IMR-90 (cell line): ENCODE measurements around the gene CLSTN3. TPM values are rescaled to one million over a fixed set of nuclear protein-coding genes. Genes with fewer than 3 reads are reported as not detected.

ENCODE experiments used
- ATAC-seq: fragments of 200-7000 bp; cut with Tn5 transposase; 2 replicates; pipeline ENCODE4 v1.9.1; 2020; ENCODE audit warnings: low read depth, mild to moderate bottlenecking, moderate library complexity
- BruUV-seq: library from RNA; stranded (reverse); fragments of 400-500 nt; replicated peaks from 2 replicates; lab custom pipeline; 2021; lab: Mats Ljungman, UMichigan
- CTCF ChIA-PET: fragments of 300-600 bp; formaldehyde crosslinking; extraction: SDS; loops from one replicate; lab custom pipeline; 2021; ENCODE audit warnings: antibody characterized with exemption; lab: Yijun Ruan, JAX
- POLR2A ChIA-PET: fragments of 300-600 bp; sonication (Branson Sonifier 250); formaldehyde crosslinking; loops from one replicate; lab custom pipeline; 2022; ENCODE audit warnings: antibody characterized with exemption; ENCODE audit not compliant: unreplicated experiment; lab: Charles Lee
- DNase-seq: peaks from one replicate; pipeline ENCODE4 v3.0.0; 2013
- H2AFZ ChIP-seq: replicated peaks from 2 replicates; pipeline ENCODE3; 2013; ENCODE audit warnings: low read length, mild to moderate bottlenecking; ENCODE audit not compliant: poor library complexity
- H2AK5ac ChIP-seq: 2 replicates; pipeline ENCODE4 v1.6.1; 2013; ENCODE audit warnings: low read depth, low read length, inconsistent platforms
- H2AK9ac ChIP-seq: replicated peaks from 2 replicates; pipeline ENCODE3; 2013; ENCODE audit warnings: mild to moderate bottlenecking, low read depth, low read length, moderate library complexity; ENCODE audit not compliant: poor library complexity
- H2BK120ac ChIP-seq: 2 replicates; pipeline ENCODE4 v1.6.1; 2013; ENCODE audit warnings: low read depth, low read length, inconsistent platforms
- H2BK15ac ChIP-seq: 3 replicates; pipeline ENCODE4 v1.6.1; 2013; ENCODE audit warnings: low read depth, low read length, inconsistent platforms
- H2BK20ac ChIP-seq: 2 replicates; pipeline ENCODE4 v1.6.1; 2013; ENCODE audit warnings: low read depth, mild to moderate bottlenecking, inconsistent platforms, low read length, moderate library complexity
- H2BK5ac ChIP-seq: 2 replicates; pipeline ENCODE4 v1.6.1; 2013; ENCODE audit warnings: mild to moderate bottlenecking, low read depth, low read length, inconsistent platforms; ENCODE audit not compliant: poor library complexity, severe bottlenecking
- H3K14ac ChIP-seq: replicated peaks from 2 replicates; pipeline ENCODE4 v1.6.1; 2013; ENCODE audit warnings: low read depth, low read length, inconsistent platforms
- H3K18ac ChIP-seq: 2 replicates; pipeline ENCODE4 v1.6.1; 2013; ENCODE audit warnings: low read depth, low read length, control low read depth
- H3K23ac ChIP-seq: 2 replicates; pipeline ENCODE4 v1.6.1; 2013; ENCODE audit warnings: low read depth, low read length, inconsistent platforms
- H3K27ac ChIP-seq: 2 replicates; pipeline ENCODE4 v1.5.1; 2013; ENCODE audit warnings: mild to moderate bottlenecking, control low read depth, low read length; ENCODE audit not compliant: insufficient read depth
- H3K27me3 ChIP-seq: 2 replicates; pipeline ENCODE4 v1.6.1; 2013; ENCODE audit warnings: low read length; ENCODE audit not compliant: control insufficient read depth, insufficient read depth
- H3K36me3 ChIP-seq: 2 replicates; pipeline ENCODE4 v1.6.1; 2013; ENCODE audit warnings: low read length, mixed read lengths; ENCODE audit not compliant: control insufficient read depth, insufficient read depth
- H3K4ac ChIP-seq: 2 replicates; pipeline ENCODE4 v1.6.1; 2013; ENCODE audit warnings: low read depth, low read length, inconsistent platforms
- H3K4me1 ChIP-seq: 2 replicates; pipeline ENCODE4 v1.6.1; 2013; ENCODE audit warnings: low read length, mixed read lengths; ENCODE audit not compliant: control insufficient read depth, insufficient read depth
- H3K4me2 ChIP-seq: 2 replicates; pipeline ENCODE4 v1.6.1; 2013; ENCODE audit warnings: low read depth, mild to moderate bottlenecking, control low read depth, low read length, moderate library complexity
- H3K4me3 ChIP-seq: 2 replicates; pipeline ENCODE4 v1.5.1; 2013; ENCODE audit warnings: low read depth, mild to moderate bottlenecking, control low read depth, low read length, moderate library complexity; ENCODE audit not compliant: insufficient read depth
- H3K56ac ChIP-seq: 2 replicates; pipeline ENCODE4 v1.6.1; 2013; ENCODE audit warnings: low read length, inconsistent platforms; ENCODE audit not compliant: insufficient read depth; ENCODE audit errors: extremely low read depth
- H3K79me1 ChIP-seq, 2 experiments: 2 replicates each; pipeline ENCODE4 v1.6.1; 2013; ENCODE audit warnings: low read length in 2 of 2, inconsistent platforms in 1 of 2, low read depth in 1 of 2
- H3K9ac ChIP-seq: 2 replicates; pipeline ENCODE4 v1.6.1; 2013; ENCODE audit warnings: low read depth, low read length, control low read depth
- H3K9me1 ChIP-seq: 2 replicates; pipeline ENCODE4 v1.6.1; 2013; ENCODE audit warnings: low read length, inconsistent platforms; ENCODE audit not compliant: insufficient read depth
- H3K9me3 ChIP-seq: 2 replicates; pipeline ENCODE4 v1.6.1; 2013; ENCODE audit warnings: low read length; ENCODE audit not compliant: control insufficient read depth, insufficient read depth
- H4K20me1 ChIP-seq: 2 replicates; pipeline ENCODE4 v1.6.1; 2013; ENCODE audit warnings: low read length, inconsistent platforms; ENCODE audit not compliant: insufficient read depth
- H4K5ac ChIP-seq: 2 replicates; pipeline ENCODE4 v1.6.1; 2013; ENCODE audit warnings: mild to moderate bottlenecking, low read depth, low read length, control low read depth
- H4K8ac ChIP-seq, 2 experiments: 2 replicates each; pipeline ENCODE4 v1.6.1; 2013; ENCODE audit warnings: low read depth in 2 of 2, low read length in 2 of 2, control low read depth in 1 of 2, inconsistent platforms in 1 of 2
- H4K91ac ChIP-seq: 2 replicates; pipeline ENCODE4 v1.6.1; 2013; ENCODE audit warnings: low read depth, low read length, inconsistent platforms; ENCODE audit not compliant: insufficient read depth
- BHLHE40 ChIP-seq: fragments of 150-350 bp; IDR thresholded peaks from 2 replicates; pipeline ENCODE4 v1.6.1; 2016; ENCODE audit warnings: mild to moderate bottlenecking, low read depth, low read length
- CEBPB ChIP-seq: IDR thresholded peaks from 2 replicates; pipeline ENCODE4 v1.6.1; 2012; ENCODE audit warnings: low read depth, low read length, improper control_type of control experiment
- CHD1 ChIP-seq: IDR thresholded peaks from 2 replicates; pipeline ENCODE4 v1.6.1; 2012; ENCODE audit warnings: low read depth, low read length, improper control_type of control experiment
- CTCF ChIP-seq: conservative IDR thresholded peaks from 2 replicates; pipeline ENCODE4 v1.5.1; 2012; ENCODE audit warnings: mild to moderate bottlenecking, low read depth, low read length, improper control_type of control experiment
- ELK1 ChIP-seq: fragments of 150-350 bp; IDR thresholded peaks from 2 replicates; pipeline ENCODE4 v1.6.1; 2016; ENCODE audit warnings: low read depth, mild to moderate bottlenecking, low read length, moderate library complexity, borderline replicate concordance
- FOS ChIP-seq: fragments of 150-350 bp; IDR thresholded peaks from 2 replicates; pipeline ENCODE4 v1.6.1; 2016; ENCODE audit warnings: low read depth, low read length
- MAFK ChIP-seq: IDR thresholded peaks from 2 replicates; pipeline ENCODE4 v1.6.1; 2012; ENCODE audit warnings: low read depth, low read length, improper control_type of control experiment
- MAZ ChIP-seq: IDR thresholded peaks from 2 replicates; pipeline ENCODE4 v1.6.1; 2012; ENCODE audit warnings: low read depth, mild to moderate bottlenecking, low read length, improper control_type of control experiment, moderate library complexity, borderline replicate concordance
- MXI1 ChIP-seq: IDR thresholded peaks from 2 replicates; pipeline ENCODE4 v1.6.1; 2012; ENCODE audit warnings: low read depth, mild to moderate bottlenecking, low read length, moderate library complexity, borderline replicate concordance
- POLR2A ChIP-seq: IDR thresholded peaks from 2 replicates; pipeline ENCODE4 v1.6.1; 2012; ENCODE audit warnings: mild to moderate bottlenecking, low read depth, low read length
- RAD21 ChIP-seq: IDR thresholded peaks from 2 replicates; pipeline ENCODE4 v1.6.1; 2012; ENCODE audit warnings: low read length, improper control_type of control experiment
- RCOR1 ChIP-seq: IDR thresholded peaks from 2 replicates; pipeline ENCODE4 v1.6.1; 2012; ENCODE audit warnings: mild to moderate bottlenecking, low read length, improper control_type of control experiment; ENCODE audit not compliant: insufficient replicate concordance
- RFX5 ChIP-seq: IDR thresholded peaks from 2 replicates; pipeline ENCODE4 v1.8.0; 2012; ENCODE audit warnings: low read depth, mild to moderate bottlenecking, low read length, moderate library complexity
- SMC3 ChIP-seq: fragments of 150-350 bp; IDR thresholded peaks from 2 replicates; pipeline ENCODE4 v1.6.1; 2016; ENCODE audit warnings: low read depth, mild to moderate bottlenecking, antibody characterized with exemption, low read length, moderate library complexity
- USF2 ChIP-seq: fragments of 150-350 bp; IDR thresholded peaks from 2 replicates; pipeline ENCODE4 v1.6.1; 2017; ENCODE audit warnings: mild to moderate bottlenecking, antibody characterized with exemption, low read length, low read depth
- WGBS, 2 experiments: methylation state at CpG; one replicate each; pipeline versions ENCODE4 v1.1.5 to v1.1.7; 2013; ENCODE audit warnings: missing lambda C conversion rate in 2 of 2; ENCODE audit not compliant: insufficient read length in 1 of 2; ENCODE audit errors: extremely low coverage in 2 of 2; 5-methylcytosine and 5-hydroxymethylcytosine counted together
- dilution Hi-C: fragments of 300-500 bp; cut with HindIII; formaldehyde crosslinking; loops from one replicate; pipeline ENCODE4 v1.14.3; 2018; ENCODE audit warnings: low sequenced_read_pairs; ENCODE audit not compliant: unreplicated experiment
- in situ Hi-C: fragments of 300-500 bp; cut with MboI; formaldehyde crosslinking; loops from 3 replicates; pipeline ENCODE4 v1.14.3; 2019; ENCODE audit warnings: low sequenced_read_pairs, inconsistent platforms, mixed read lengths
- intact Hi-C: fragments of 100-400 bp; cut with micrococcal nuclease; formaldehyde crosslinking; loops from 2 replicates; pipeline ENCODE4 v1.10.0; 2022
- polyA plus RNA-seq, 3 experiments: library from polyadenylated mRNA; depleted of rRNA; stranded (reverse); fragments of >200 nt; gene quantifications; 2 replicates each; pipeline ENCODE4 v1.2.3, GENCODE V29; 2012; ENCODE audit warnings: low replicate concordance in 1 of 3
- total RNA-seq: library from RNA; depleted of rRNA; stranded (reverse); fragments of >200 nt; gene quantifications from 2 replicates; pipeline ENCODE4 v1.2.3, GENCODE V29; 2012

Gene CLSTN3
- total and polyA plus RNA-seq, 2 of the 4 experiments (the other 2 are of a cell fraction): 4.1 to 16.4 TPM

GRCh38 chr12:7142056-7142644 is 12.0 kb downstream of the CLSTN3 start:
- H3K9ac ChIP-seq: no peak overlapping the region
- no peak overlapping the region for H3K56ac ChIP-seq
- TF ChIP-seq CTCF: peak; percentile 71
- no peak for TF ChIP-seq CHD1
- TF ChIP-seq SMC3: peak; percentile 62
- peak; percentile 58 for TF ChIP-seq RAD21
- TF ChIP-seq MXI1: no peak
- TF ChIP-seq BHLHE40: no peak
- no peak for TF ChIP-seq CEBPB
- TF ChIP-seq RCOR1: no peak
- TF ChIP-seq RFX5: no peak
- TF ChIP-seq FOS: no peak
- no peak for TF ChIP-seq MAFK
- TF ChIP-seq MAZ: peak; percentile 34; the same call in 1 of the 2 replicates
- no peak for TF ChIP-seq USF2
- no peak for TF ChIP-seq ELK1
- no peak for TF ChIP-seq POLR2A
- no peak overlapping the region for H2BK120ac ChIP-seq
- H3K27ac ChIP-seq: no peak overlapping the region
- dilution Hi-C loops (no loop called here), intact Hi-C loops (loop anchor here (1.0 kb wide), 2 partner anchors 46 to 496 kb away; no protein-coding TSS in a partner anchor), in situ Hi-C loops (no loop called here)
- no peak overlapping the region for H3K4ac ChIP-seq
- H3K36me3 ChIP-seq: peaks cover 40% of the 10 kb centered on the region
- BruUV-seq: no TSS peak
- H2BK20ac ChIP-seq: no peak overlapping the region
- H3K4me1 ChIP-seq: peaks cover 2% of the 10 kb centered on the region; the same call in 1 of the 2 replicates
- no peak overlapping the region for H3K4me2 ChIP-seq
- H3K9me1 ChIP-seq: no peaks in the 10 kb centered on the region
- 0% methylated on average over 1 of the region's 5 CpGs; no CpG with 5 or more reads in 1 of the 2 experiments for WGBS, 2 experiments
- CTCF ChIA-PET: interaction anchor here (0.5 to 1.1 kb wide), 4 partner anchors 13 to 693 kb away, joined by 3 to 4 read pairs (median 3); no protein-coding TSS in a partner anchor
- ATAC-seq (peak; percentile 91), DNase-seq (peak; percentile 39)
- H3K14ac ChIP-seq: no peak overlapping the region
- H2AK9ac ChIP-seq: no peak overlapping the region
- POLR2A ChIA-PET: no interaction called here
- H4K5ac ChIP-seq: no peak overlapping the region
- 0 out of 2 replicates have a peak, but pooled peaks cover 3% of the 10 kb centered on the region for H4K20me1 ChIP-seq
- H2BK15ac ChIP-seq: no peak overlapping the region
- no peak overlapping the region for H3K18ac ChIP-seq
- H4K91ac ChIP-seq: no peak overlapping the region
- no peaks in the 10 kb centered on the region for H3K27me3 ChIP-seq
- no peak overlapping the region for H2AK5ac ChIP-seq
- H2BK5ac ChIP-seq: no peak overlapping the region
- no peak overlapping the region for H3K23ac ChIP-seq
- H3K9me3 ChIP-seq: no peaks in the 10 kb centered on the region
- no peak overlapping the region for H3K4me3 ChIP-seq
- peak overlapping the region; percentile 1 for H2AFZ ChIP-seq
- H4K8ac ChIP-seq: no peak overlapping the region
- no peaks in the 10 kb centered on the region for H3K79me1 ChIP-seq
